IMR-90 (cell line): ENCODE measurements around the gene OR2B6. TPM values are rescaled to one million over a fixed set of nuclear protein-coding genes. Genes with fewer than 3 reads are reported as not detected.

Experiments used
- ATAC-seq: fragments of 200-7000 bp; cut with Tn5 transposase; 2 replicates; pipeline ENCODE4 v1.9.1; 2020; ENCODE audit warnings: low read depth, mild to moderate bottlenecking, moderate library complexity
- BruUV-seq: library from RNA; stranded (reverse); fragments of 400-500 nt; replicated peaks from 2 replicates; lab custom pipeline; 2021; lab: Mats Ljungman, UMichigan
- CTCF ChIA-PET: fragments of 300-600 bp; formaldehyde crosslinking; extraction: SDS; loops from one replicate; lab custom pipeline; 2021; ENCODE audit warnings: antibody characterized with exemption; lab: Yijun Ruan, JAX
- POLR2A ChIA-PET: fragments of 300-600 bp; sonication (Branson Sonifier 250); formaldehyde crosslinking; loops from one replicate; lab custom pipeline; 2022; ENCODE audit warnings: antibody characterized with exemption; ENCODE audit not compliant: unreplicated experiment; lab: Charles Lee
- DNase-seq: peaks from one replicate; pipeline ENCODE4 v3.0.0; 2013
- H2AFZ ChIP-seq: replicated peaks from 2 replicates; pipeline ENCODE3; 2013; ENCODE audit warnings: low read length, mild to moderate bottlenecking; ENCODE audit not compliant: poor library complexity
- H2AK5ac ChIP-seq: 2 replicates; pipeline ENCODE4 v1.6.1; 2013; ENCODE audit warnings: low read depth, low read length, inconsistent platforms
- H2AK9ac ChIP-seq: replicated peaks from 2 replicates; pipeline ENCODE3; 2013; ENCODE audit warnings: mild to moderate bottlenecking, low read depth, low read length, moderate library complexity; ENCODE audit not compliant: poor library complexity
- H2BK120ac ChIP-seq: 2 replicates; pipeline ENCODE4 v1.6.1; 2013; ENCODE audit warnings: low read depth, low read length, inconsistent platforms
- H2BK15ac ChIP-seq: 3 replicates; pipeline ENCODE4 v1.6.1; 2013; ENCODE audit warnings: low read depth, low read length, inconsistent platforms
- H2BK20ac ChIP-seq: 2 replicates; pipeline ENCODE4 v1.6.1; 2013; ENCODE audit warnings: low read depth, mild to moderate bottlenecking, inconsistent platforms, low read length, moderate library complexity
- H2BK5ac ChIP-seq: 2 replicates; pipeline ENCODE4 v1.6.1; 2013; ENCODE audit warnings: mild to moderate bottlenecking, low read depth, low read length, inconsistent platforms; ENCODE audit not compliant: poor library complexity, severe bottlenecking
- H3K14ac ChIP-seq: replicated peaks from 2 replicates; pipeline ENCODE4 v1.6.1; 2013; ENCODE audit warnings: low read depth, low read length, inconsistent platforms
- H3K18ac ChIP-seq: 2 replicates; pipeline ENCODE4 v1.6.1; 2013; ENCODE audit warnings: low read depth, low read length, control low read depth
- H3K23ac ChIP-seq: 2 replicates; pipeline ENCODE4 v1.6.1; 2013; ENCODE audit warnings: low read depth, low read length, inconsistent platforms
- H3K27ac ChIP-seq: 2 replicates; pipeline ENCODE4 v1.5.1; 2013; ENCODE audit warnings: mild to moderate bottlenecking, control low read depth, low read length; ENCODE audit not compliant: insufficient read depth
- H3K27me3 ChIP-seq: 2 replicates; pipeline ENCODE4 v1.6.1; 2013; ENCODE audit warnings: low read length; ENCODE audit not compliant: control insufficient read depth, insufficient read depth
- H3K36me3 ChIP-seq: 2 replicates; pipeline ENCODE4 v1.6.1; 2013; ENCODE audit warnings: low read length, mixed read lengths; ENCODE audit not compliant: control insufficient read depth, insufficient read depth
- H3K4ac ChIP-seq: 2 replicates; pipeline ENCODE4 v1.6.1; 2013; ENCODE audit warnings: low read depth, low read length, inconsistent platforms
- H3K4me1 ChIP-seq: 2 replicates; pipeline ENCODE4 v1.6.1; 2013; ENCODE audit warnings: low read length, mixed read lengths; ENCODE audit not compliant: control insufficient read depth, insufficient read depth
- H3K4me2 ChIP-seq: 2 replicates; pipeline ENCODE4 v1.6.1; 2013; ENCODE audit warnings: low read depth, mild to moderate bottlenecking, control low read depth, low read length, moderate library complexity
- H3K4me3 ChIP-seq: 2 replicates; pipeline ENCODE4 v1.5.1; 2013; ENCODE audit warnings: low read depth, mild to moderate bottlenecking, control low read depth, low read length, moderate library complexity; ENCODE audit not compliant: insufficient read depth
- H3K56ac ChIP-seq: 2 replicates; pipeline ENCODE4 v1.6.1; 2013; ENCODE audit warnings: low read length, inconsistent platforms; ENCODE audit not compliant: insufficient read depth; ENCODE audit errors: extremely low read depth
- H3K79me1 ChIP-seq, 2 experiments: 2 replicates each; pipeline ENCODE4 v1.6.1; 2013; ENCODE audit warnings: low read length in 2 of 2, inconsistent platforms in 1 of 2, low read depth in 1 of 2
- H3K9ac ChIP-seq: 2 replicates; pipeline ENCODE4 v1.6.1; 2013; ENCODE audit warnings: low read depth, low read length, control low read depth
- H3K9me1 ChIP-seq: 2 replicates; pipeline ENCODE4 v1.6.1; 2013; ENCODE audit warnings: low read length, inconsistent platforms; ENCODE audit not compliant: insufficient read depth
- H3K9me3 ChIP-seq: 2 replicates; pipeline ENCODE4 v1.6.1; 2013; ENCODE audit warnings: low read length; ENCODE audit not compliant: control insufficient read depth, insufficient read depth
- H4K20me1 ChIP-seq: 2 replicates; pipeline ENCODE4 v1.6.1; 2013; ENCODE audit warnings: low read length, inconsistent platforms; ENCODE audit not compliant: insufficient read depth
- H4K5ac ChIP-seq: 2 replicates; pipeline ENCODE4 v1.6.1; 2013; ENCODE audit warnings: mild to moderate bottlenecking, low read depth, low read length, control low read depth
- H4K8ac ChIP-seq, 2 experiments: 2 replicates each; pipeline ENCODE4 v1.6.1; 2013; ENCODE audit warnings: low read depth in 2 of 2, low read length in 2 of 2, control low read depth in 1 of 2, inconsistent platforms in 1 of 2
- H4K91ac ChIP-seq: 2 replicates; pipeline ENCODE4 v1.6.1; 2013; ENCODE audit warnings: low read depth, low read length, inconsistent platforms; ENCODE audit not compliant: insufficient read depth
- CHD1 ChIP-seq: IDR thresholded peaks from 2 replicates; pipeline ENCODE4 v1.6.1; 2012; ENCODE audit warnings: low read depth, low read length, improper control_type of control experiment
- FOS ChIP-seq: fragments of 150-350 bp; IDR thresholded peaks from 2 replicates; pipeline ENCODE4 v1.6.1; 2016; ENCODE audit warnings: low read depth, low read length
- MAZ ChIP-seq: IDR thresholded peaks from 2 replicates; pipeline ENCODE4 v1.6.1; 2012; ENCODE audit warnings: low read depth, mild to moderate bottlenecking, low read length, improper control_type of control experiment, moderate library complexity, borderline replicate concordance
- MXI1 ChIP-seq: IDR thresholded peaks from 2 replicates; pipeline ENCODE4 v1.6.1; 2012; ENCODE audit warnings: low read depth, mild to moderate bottlenecking, low read length, moderate library complexity, borderline replicate concordance
- POLR2A ChIP-seq: IDR thresholded peaks from 2 replicates; pipeline ENCODE4 v1.6.1; 2012; ENCODE audit warnings: mild to moderate bottlenecking, low read depth, low read length
- SMC3 ChIP-seq: fragments of 150-350 bp; IDR thresholded peaks from 2 replicates; pipeline ENCODE4 v1.6.1; 2016; ENCODE audit warnings: low read depth, mild to moderate bottlenecking, antibody characterized with exemption, low read length, moderate library complexity
- WGBS, 2 experiments: methylation state at CpG; one replicate each; pipeline versions ENCODE4 v1.1.5 to v1.1.7; 2013; ENCODE audit warnings: missing lambda C conversion rate in 2 of 2; ENCODE audit not compliant: insufficient read length in 1 of 2; ENCODE audit errors: extremely low coverage in 2 of 2; 5-methylcytosine and 5-hydroxymethylcytosine counted together
- dilution Hi-C: fragments of 300-500 bp; cut with HindIII; formaldehyde crosslinking; loops from one replicate; pipeline ENCODE4 v1.14.3; 2018; ENCODE audit warnings: low sequenced_read_pairs; ENCODE audit not compliant: unreplicated experiment
- in situ Hi-C: fragments of 300-500 bp; cut with MboI; formaldehyde crosslinking; loops from 3 replicates; pipeline ENCODE4 v1.14.3; 2019; ENCODE audit warnings: low sequenced_read_pairs, inconsistent platforms, mixed read lengths
- intact Hi-C: fragments of 100-400 bp; cut with micrococcal nuclease; formaldehyde crosslinking; loops from 2 replicates; pipeline ENCODE4 v1.10.0; 2022
- polyA plus RNA-seq, 3 experiments: library from polyadenylated mRNA; depleted of rRNA; stranded (reverse); fragments of >200 nt; gene quantifications; 2 replicates each; pipeline ENCODE4 v1.2.3, GENCODE V29; 2012; ENCODE audit warnings: low replicate concordance in 1 of 3
- total RNA-seq: library from RNA; depleted of rRNA; stranded (reverse); fragments of >200 nt; gene quantifications from 2 replicates; pipeline ENCODE4 v1.2.3, GENCODE V29; 2012
- TF ChIP-seq, protein P1 (sequence below): fragments of 150-350 bp; IDR thresholded peaks from 2 replicates; pipeline ENCODE4 v1.6.1; 2017; ENCODE audit warnings: mild to moderate bottlenecking, antibody characterized with exemption, low read length, low read depth
- TF ChIP-seq, protein P2 (sequence below): fragments of 150-350 bp; IDR thresholded peaks from 2 replicates; pipeline ENCODE4 v1.6.1; 2016; ENCODE audit warnings: low read depth, mild to moderate bottlenecking, low read length, moderate library complexity, borderline replicate concordance

OR2B6 gene
- total and polyA plus RNA-seq, 2 of the 4 experiments (the other 2 are of a cell fraction) = not detected

DNA sequence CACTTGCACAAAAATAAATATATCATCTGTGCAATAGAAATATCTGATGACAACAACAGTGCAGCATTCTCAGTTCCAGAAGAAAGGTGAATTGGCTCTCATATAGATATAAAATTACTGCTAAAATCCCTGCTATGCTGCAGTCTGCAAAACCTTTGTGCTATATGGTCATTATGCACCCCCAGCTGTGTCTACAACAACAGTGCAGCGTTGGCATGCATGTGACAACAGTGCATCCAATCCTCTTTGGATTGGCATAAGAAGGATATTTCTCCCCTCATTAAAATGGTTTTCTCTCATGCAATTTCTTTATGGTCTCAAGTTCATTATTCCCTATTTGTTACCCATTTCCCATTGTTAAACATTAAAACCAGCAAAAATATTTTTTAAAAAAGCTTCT, 23.1 kb downstream of the OR2B6 start:
- WGBS, 2 experiments = no CpG with 5 or more reads among the region's 1 CpG
- no peak overlapping the region for H3K56ac ChIP-seq
- H3K9me3 ChIP-seq = no peaks in the 10 kb centered on the region
- H3K9ac ChIP-seq = no peak overlapping the region
- intact Hi-C loops (no loop called here), dilution Hi-C loops (no loop called here), in situ Hi-C loops (no loop called here)
- no peak overlapping the region for H2BK20ac ChIP-seq
- H4K91ac ChIP-seq = no peak overlapping the region
- H3K36me3 ChIP-seq = no peaks in the 10 kb centered on the region
- BruUV-seq = no TSS peak
- H3K14ac ChIP-seq = no peak overlapping the region
- no peaks in the 10 kb centered on the region for H3K79me1 ChIP-seq
- H2AFZ ChIP-seq = no peak overlapping the region
- ATAC-seq (no peak), DNase-seq (no peak)
- ChIA-PET POLR2A (no interaction called here), CTCF (no interaction called here)
- no peak overlapping the region for H3K27ac ChIP-seq
- no peaks in the 10 kb centered on the region for H3K9me1 ChIP-seq
- H4K20me1 ChIP-seq = no peaks in the 10 kb centered on the region
- H2AK9ac ChIP-seq = no peak overlapping the region
- no peak overlapping the region for H2BK5ac ChIP-seq
- H3K4me2 ChIP-seq = no peak overlapping the region
- no peak overlapping the region for H3K18ac ChIP-seq
- no peaks in the 10 kb centered on the region for H3K4me1 ChIP-seq
- no peak overlapping the region for H4K8ac ChIP-seq
- H3K27me3 ChIP-seq = no peaks in the 10 kb centered on the region
- H3K4me3 ChIP-seq = no peak overlapping the region
- no peak overlapping the region for H4K5ac ChIP-seq
- no peak overlapping the region for H2AK5ac ChIP-seq
- no peak overlapping the region for H3K23ac ChIP-seq
- no peak overlapping the region for H2BK120ac ChIP-seq
- H2BK15ac ChIP-seq = no peak overlapping the region
- TF ChIP-seq, protein P1, sequence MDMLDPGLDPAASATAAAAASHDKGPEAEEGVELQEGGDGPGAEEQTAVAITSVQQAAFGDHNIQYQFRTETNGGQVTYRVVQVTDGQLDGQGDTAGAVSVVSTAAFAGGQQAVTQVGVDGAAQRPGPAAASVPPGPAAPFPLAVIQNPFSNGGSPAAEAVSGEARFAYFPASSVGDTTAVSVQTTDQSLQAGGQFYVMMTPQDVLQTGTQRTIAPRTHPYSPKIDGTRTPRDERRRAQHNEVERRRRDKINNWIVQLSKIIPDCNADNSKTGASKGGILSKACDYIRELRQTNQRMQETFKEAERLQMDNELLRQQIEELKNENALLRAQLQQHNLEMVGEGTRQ = no peak
- TF ChIP-seq MAZ = no peak
- TF ChIP-seq MXI1 = no peak
- TF ChIP-seq CHD1 = no peak
- TF ChIP-seq, protein P2, sequence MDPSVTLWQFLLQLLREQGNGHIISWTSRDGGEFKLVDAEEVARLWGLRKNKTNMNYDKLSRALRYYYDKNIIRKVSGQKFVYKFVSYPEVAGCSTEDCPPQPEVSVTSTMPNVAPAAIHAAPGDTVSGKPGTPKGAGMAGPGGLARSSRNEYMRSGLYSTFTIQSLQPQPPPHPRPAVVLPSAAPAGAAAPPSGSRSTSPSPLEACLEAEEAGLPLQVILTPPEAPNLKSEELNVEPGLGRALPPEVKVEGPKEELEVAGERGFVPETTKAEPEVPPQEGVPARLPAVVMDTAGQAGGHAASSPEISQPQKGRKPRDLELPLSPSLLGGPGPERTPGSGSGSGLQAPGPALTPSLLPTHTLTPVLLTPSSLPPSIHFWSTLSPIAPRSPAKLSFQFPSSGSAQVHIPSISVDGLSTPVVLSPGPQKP = no peak
- no peak for TF ChIP-seq SMC3
- no peak for TF ChIP-seq FOS
- TF ChIP-seq POLR2A = no peak
- H3K4ac ChIP-seq = no peak overlapping the region
